DND-41 (cell line): ENCODE data around the gene PCDHA10.

Source experiments
- CTCF ChIP-seq: IDR thresholded peaks from 2 replicates; pipeline ENCODE4 v1.5.1; 2012; ENCODE audit warnings: borderline replicate concordance, low read length, moderate library complexity, mild to moderate bottlenecking; ENCODE audit not compliant: poor library complexity, severe bottlenecking; ENCODE audit errors: extremely low read depth
- EZH2 ChIP-seq: IDR thresholded peaks from 3 replicates; pipeline ENCODE4 v1.6.1; 2012; ENCODE audit warnings: borderline replicate concordance, low read depth, mild to moderate bottlenecking, moderate library complexity, low read length, inconsistent platforms; ENCODE audit not compliant: severe bottlenecking

GRCh38 chr5:140842798-140843733 is 12.6 kb upstream of the PCDHA10 start:
- TF ChIP-seq CTCF, result no peak
- TF ChIP-seq EZH2, result no peak
